Panc1 (cell line): ENCODE results near the gene GBP7.

Experiments
- POLR2AphosphoS5 ChIP-seq: IDR thresholded peaks from 2 replicates; pipeline ENCODE4 v1.6.1; 2012; ENCODE audit warnings: mild to moderate bottlenecking, low read depth, low read length, moderate library complexity
- REST ChIP-seq, 2 experiments: IDR thresholded peaks; 2 replicates each; pipeline ENCODE4 v1.6.1; 2011 to 2012; ENCODE audit warnings: low read depth in 2 of 2, control low read depth in 1 of 2, low read length in 1 of 2, mild to moderate bottlenecking in 1 of 2, moderate library complexity in 1 of 2; ENCODE audit not compliant: insufficient read depth in 1 of 2
- SIN3A ChIP-seq: IDR thresholded peaks from 2 replicates; pipeline ENCODE4 v1.6.1; 2012; ENCODE audit warnings: low read depth, mild to moderate bottlenecking, low read length, moderate library complexity, borderline replicate concordance; ENCODE audit not compliant: insufficient read depth
- TCF7L2 ChIP-seq: IDR thresholded peaks from 2 replicates; pipeline ENCODE4 v1.6.1; 2011; ENCODE audit warnings: mild to moderate bottlenecking, low read depth, low read length, inconsistent platforms
- TF ChIP-seq, protein P1 (sequence below): fragments of 450-650 bp; IDR thresholded peaks from 2 replicates; pipeline ENCODE4 v1.5.1; 2017; ENCODE audit warnings: mild to moderate bottlenecking

DNA sequence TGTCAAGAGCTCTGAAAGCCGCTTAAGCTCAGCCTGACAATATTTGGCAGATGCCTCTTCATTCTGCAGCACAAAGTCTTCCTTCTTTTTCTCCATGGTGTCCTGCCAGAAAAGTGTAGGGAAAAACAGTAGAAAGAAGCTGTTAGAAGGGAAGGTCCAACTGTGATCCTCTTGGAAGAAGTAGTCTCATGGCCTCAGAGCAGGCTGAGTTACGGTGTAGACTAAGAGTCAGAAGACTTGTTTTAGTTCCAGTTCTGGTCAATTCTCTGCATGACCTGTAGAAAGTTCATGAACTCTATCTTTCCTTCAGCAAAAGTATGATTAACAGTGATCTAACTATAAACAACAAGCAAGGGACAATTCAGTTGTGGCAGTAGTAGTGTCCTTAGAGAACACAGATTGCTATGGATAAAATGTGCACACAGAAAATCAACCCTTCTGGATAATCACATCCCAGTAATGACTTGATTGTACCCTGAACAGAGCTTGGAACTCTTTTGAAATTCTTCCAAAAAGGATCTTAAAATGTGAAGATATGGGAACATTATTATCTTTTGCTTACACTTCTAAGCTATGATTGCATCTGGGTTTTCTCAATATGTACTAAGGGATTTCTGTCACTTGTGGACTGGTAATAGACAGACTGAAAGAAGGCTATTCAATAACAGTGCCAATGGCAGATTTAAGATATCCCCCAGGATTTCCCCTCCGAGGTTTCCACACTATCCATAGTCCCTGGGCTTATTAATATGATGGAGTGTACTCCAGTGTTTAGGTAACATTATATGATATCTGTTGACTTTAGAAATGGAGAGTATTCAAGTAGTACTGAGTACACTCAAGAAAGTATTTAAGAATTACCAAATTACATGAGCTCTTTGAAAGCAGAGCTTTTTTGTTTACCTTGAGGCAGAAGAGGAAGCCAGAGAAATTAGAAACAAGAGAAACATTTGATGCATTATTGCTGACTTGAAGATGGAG is 27.8 kb downstream of the GBP7 start:
- TF ChIP-seq, protein P1, sequence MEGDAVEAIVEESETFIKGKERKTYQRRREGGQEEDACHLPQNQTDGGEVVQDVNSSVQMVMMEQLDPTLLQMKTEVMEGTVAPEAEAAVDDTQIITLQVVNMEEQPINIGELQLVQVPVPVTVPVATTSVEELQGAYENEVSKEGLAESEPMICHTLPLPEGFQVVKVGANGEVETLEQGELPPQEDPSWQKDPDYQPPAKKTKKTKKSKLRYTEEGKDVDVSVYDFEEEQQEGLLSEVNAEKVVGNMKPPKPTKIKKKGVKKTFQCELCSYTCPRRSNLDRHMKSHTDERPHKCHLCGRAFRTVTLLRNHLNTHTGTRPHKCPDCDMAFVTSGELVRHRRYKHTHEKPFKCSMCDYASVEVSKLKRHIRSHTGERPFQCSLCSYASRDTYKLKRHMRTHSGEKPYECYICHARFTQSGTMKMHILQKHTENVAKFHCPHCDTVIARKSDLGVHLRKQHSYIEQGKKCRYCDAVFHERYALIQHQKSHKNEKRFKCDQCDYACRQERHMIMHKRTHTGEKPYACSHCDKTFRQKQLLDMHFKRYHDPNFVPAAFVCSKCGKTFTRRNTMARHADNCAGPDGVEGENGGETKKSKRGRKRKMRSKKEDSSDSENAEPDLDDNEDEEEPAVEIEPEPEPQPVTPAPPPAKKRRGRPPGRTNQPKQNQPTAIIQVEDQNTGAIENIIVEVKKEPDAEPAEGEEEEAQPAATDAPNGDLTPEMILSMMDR: no peak
- no peak for TF ChIP-seq SIN3A
- TF ChIP-seq POLR2AphosphoS5: no peak
- TF ChIP-seq REST (IDR thresholded peaks at IDR 0.05; ENCODE audit: insufficient read depth in 1 of 2, low read depth in 2 of 2, low read length in 1 of 2): no peak
- TF ChIP-seq TCF7L2: no peak
